Spleen (tissue), 11 donors: ENCODE data around the gene ATOH8. TPM values are rescaled to one million over a fixed set of nuclear protein-coding genes. Genes with fewer than 3 reads are reported as not detected.
"Not testable (repeated sequence)": the region's sequence is repeated elsewhere in the genome, so short reads cannot be mapped to it uniquely, and the experiment has no call there.

ENCODE experiments used
- DNase-seq: peaks from one replicate; pipeline ENCODE4 v3.0.0-alpha.2; 2020
- H3K27ac ChIP-seq, 8 donors: fragments of 200-600 bp; sonication (generic) in 7 of 8; 1 replicate in 4 of 8; 2 replicates in 4 of 8; pipeline versions ENCODE4 v1.5.0 to v1.8.0; 2016 to 2021; ENCODE audit warnings: inconsistent platforms in 4 of 8, mild to moderate bottlenecking in 4 of 8, moderate library complexity in 1 of 8
- H3K27me3 ChIP-seq, 7 donors: fragments of 200-600 bp; sonication (generic) in 6 of 7; replicated peaks in 1 of 7; 1 replicate in 4 of 7; 2 replicates in 3 of 7; pipeline versions ENCODE4 v1.5.0 to v1.8.0; 2016 to 2021; ENCODE audit warnings: inconsistent platforms in 3 of 7, mild to moderate bottlenecking in 1 of 7
- H3K36me3 ChIP-seq, 6 donors: fragments of 200-600 bp; sonication (generic) in 5 of 6; 1 replicate in 4 of 6; 2 replicates in 2 of 6; pipeline versions ENCODE4 v1.5.0 to v1.8.0; 2016 to 2021; ENCODE audit warnings: inconsistent platforms in 2 of 6
- H3K4me1 ChIP-seq, 6 donors: fragments of 200-600 bp; sonication (generic) in 5 of 6; 1 replicate in 3 of 6; 2 replicates in 3 of 6; pipeline versions ENCODE4 v1.5.0 to v1.8.0; 2016 to 2021; ENCODE audit warnings: inconsistent platforms in 3 of 6
- H3K4me3 ChIP-seq, 8 donors: fragments of 200-600 bp; sonication (generic) in 7 of 8; 1 replicate in 4 of 8; 2 replicates in 4 of 8; pipeline versions ENCODE4 v1.5.0 to v1.8.0; 2016 to 2021; ENCODE audit warnings: inconsistent platforms in 4 of 8, mild to moderate bottlenecking in 4 of 8, moderate library complexity in 2 of 8
- H3K9me3 ChIP-seq, 8 donors: fragments of 200-600 bp; sonication (generic) in 7 of 8; 1 replicate in 4 of 8; 2 replicates in 4 of 8; pipeline versions ENCODE4 v1.5.0 to v1.8.0; 2016 to 2021; ENCODE audit warnings: inconsistent platforms in 4 of 8
- POLR2A ChIP-seq, 3 donors: fragments of 450-650 bp; IDR thresholded peaks; one replicate each; pipeline ENCODE4 v1.5.1; 2017; ENCODE audit warnings: antibody characterized with exemption in 3 of 3, mild to moderate bottlenecking in 1 of 3
- POLR2AphosphoS5 ChIP-seq, 3 donors: sonication (generic); formaldehyde crosslinking; IDR thresholded peaks; one replicate each; pipeline ENCODE4 v1.5.1; 2017; ENCODE audit warnings: antibody characterized with exemption in 3 of 3
- WGBS, 5 donors: extraction: QIAGEN DNeasy Blood & Tissue Kit in 3 of 5; methylation state at CpG; one replicate each; pipeline versions ENCODE4 v1.1.5 to v1.1.7; 2013 to 2018; 5-methylcytosine and 5-hydroxymethylcytosine counted together
- intact Hi-C: fragments of 100-400 bp; cut with DNase I; formaldehyde crosslinking; loops from one replicate; pipeline ENCODE4 v1.15.0; 2023; ENCODE audit warnings: low total_unique reads
- polyA plus RNA-seq, 3 donors: library from polyadenylated mRNA; stranded (reverse); fragments of 200-250 nt; gene quantifications; one replicate each; pipeline ENCODE4 v1.2.1, GENCODE V29; 2013
- total RNA-seq, 7 donors: library from RNA; depleted of rRNA in 3 of 7; stranded (reverse); fragments of >200 nt in 3 of 7; fragmentation: NEBNext Ultra II Directional in 4 of 7; extraction: Animal tissue kit (Norgen Biotek cat#: 25700) in 4 of 7; gene quantifications; one replicate each; pipeline versions ENCODE4 v1.1.0 to v1.2.1, GENCODE V29; 2016 to 2021
- TF ChIP-seq, protein P1 (sequence below), 11 experiments: fragments of 200-600 bp in 7 of 11; fragments of 450-650 bp in 4 of 11; sonication (generic) in 4 of 11; IDR thresholded peaks in 8 of 11; conservative IDR thresholded peaks in 3 of 11; 1 replicate in 7 of 11; 2 replicates in 4 of 11; pipeline versions ENCODE4 v1.4.0 to v1.8.0; 2016 to 2021; ENCODE audit warnings: antibody characterized with exemption in 11 of 11, inconsistent platforms in 4 of 11, mild to moderate bottlenecking in 1 of 11
- donor health status: healthy with polysubstance abuse.
- donor health status: DM: no; HTN: no; CAD: no; lungs with moderate emphysema.
- donor health status: DM: no; HTN: no; CAD: no.
- donor health status: Bipolar disorder and iron deficiency.
- donor health status: healthy.
- donor health status: DM: no; HTN: no; CAD: no.
- donor health status: DM: yes; HTN: yes; CAD: no.

The ATOH8 gene
- total and polyA plus RNA-seq, 10 donors: 6.4 to 53.0 (median 17.4) TPM

DNA sequence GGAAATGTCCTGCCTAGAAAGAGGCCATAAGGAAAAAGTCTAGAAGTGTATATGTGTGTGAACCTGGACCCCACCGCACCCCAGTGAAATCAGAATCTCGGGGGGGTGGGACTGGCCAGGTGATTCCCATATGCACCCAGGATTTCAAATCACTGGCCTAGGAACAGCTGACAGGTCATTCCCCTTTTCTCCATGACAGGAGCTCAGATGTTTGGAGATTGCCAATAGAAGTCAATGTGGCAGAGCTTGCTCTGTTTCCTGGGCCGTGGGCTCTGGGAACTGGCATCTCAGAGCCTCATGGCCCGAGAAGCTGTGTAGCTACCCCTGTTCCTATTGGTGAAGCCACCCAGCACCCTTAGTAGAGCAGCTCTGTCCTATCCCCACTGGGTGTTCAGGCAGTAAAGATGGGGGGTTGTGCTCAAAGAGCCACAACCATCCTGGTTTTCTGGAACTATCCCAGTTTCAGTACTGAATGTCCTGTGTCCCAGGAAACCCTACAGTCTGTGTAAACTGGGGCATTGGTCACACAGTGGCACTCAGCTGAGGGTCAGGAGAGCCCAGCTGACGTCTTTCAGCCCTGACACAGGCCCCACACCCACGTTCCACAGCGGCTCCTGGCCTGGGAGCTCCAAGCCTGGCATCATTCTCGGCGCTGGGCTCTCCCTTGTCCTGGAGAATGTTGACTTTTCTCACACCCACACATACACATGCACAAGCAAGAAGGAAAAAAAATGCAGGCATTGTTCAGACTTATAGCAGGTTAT is 40.8 kb upstream of the ATOH8 start:
- intact Hi-C loops: no loop called here
- peaks cover 13 to 82% (median 53%) of the 10 kb centered on the region in 6 donors for H3K4me1 ChIP-seq
- peaks cover 0 to 15% (median 0%) of the 10 kb centered on the region in 7 donors for H3K27me3 ChIP-seq
- H3K27ac ChIP-seq: peak overlapping the region in 5 of 8 donors; percentile 32 to 91 (median 79)
- DNase-seq: no peak
- WGBS, 5 donors: 77 to 93% (median 85%) methylated on average over 9 of the region's 9 CpGs
- peak; percentile 54 to 75 (median 70) for TF ChIP-seq POLR2AphosphoS5 (IDR thresholded peaks at IDR 0.05)
- TF ChIP-seq, protein P1, sequence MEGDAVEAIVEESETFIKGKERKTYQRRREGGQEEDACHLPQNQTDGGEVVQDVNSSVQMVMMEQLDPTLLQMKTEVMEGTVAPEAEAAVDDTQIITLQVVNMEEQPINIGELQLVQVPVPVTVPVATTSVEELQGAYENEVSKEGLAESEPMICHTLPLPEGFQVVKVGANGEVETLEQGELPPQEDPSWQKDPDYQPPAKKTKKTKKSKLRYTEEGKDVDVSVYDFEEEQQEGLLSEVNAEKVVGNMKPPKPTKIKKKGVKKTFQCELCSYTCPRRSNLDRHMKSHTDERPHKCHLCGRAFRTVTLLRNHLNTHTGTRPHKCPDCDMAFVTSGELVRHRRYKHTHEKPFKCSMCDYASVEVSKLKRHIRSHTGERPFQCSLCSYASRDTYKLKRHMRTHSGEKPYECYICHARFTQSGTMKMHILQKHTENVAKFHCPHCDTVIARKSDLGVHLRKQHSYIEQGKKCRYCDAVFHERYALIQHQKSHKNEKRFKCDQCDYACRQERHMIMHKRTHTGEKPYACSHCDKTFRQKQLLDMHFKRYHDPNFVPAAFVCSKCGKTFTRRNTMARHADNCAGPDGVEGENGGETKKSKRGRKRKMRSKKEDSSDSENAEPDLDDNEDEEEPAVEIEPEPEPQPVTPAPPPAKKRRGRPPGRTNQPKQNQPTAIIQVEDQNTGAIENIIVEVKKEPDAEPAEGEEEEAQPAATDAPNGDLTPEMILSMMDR (IDR thresholded peaks at IDR 0.05 in 8 of 11, conservative IDR thresholded peaks at IDR 0.05 in 3 of 11): no peak
- no peaks in the 10 kb centered on the region for H3K36me3 ChIP-seq
- no peaks in the 10 kb centered on the region for H3K9me3 ChIP-seq
- no peak overlapping the region for H3K4me3 ChIP-seq

DNA sequence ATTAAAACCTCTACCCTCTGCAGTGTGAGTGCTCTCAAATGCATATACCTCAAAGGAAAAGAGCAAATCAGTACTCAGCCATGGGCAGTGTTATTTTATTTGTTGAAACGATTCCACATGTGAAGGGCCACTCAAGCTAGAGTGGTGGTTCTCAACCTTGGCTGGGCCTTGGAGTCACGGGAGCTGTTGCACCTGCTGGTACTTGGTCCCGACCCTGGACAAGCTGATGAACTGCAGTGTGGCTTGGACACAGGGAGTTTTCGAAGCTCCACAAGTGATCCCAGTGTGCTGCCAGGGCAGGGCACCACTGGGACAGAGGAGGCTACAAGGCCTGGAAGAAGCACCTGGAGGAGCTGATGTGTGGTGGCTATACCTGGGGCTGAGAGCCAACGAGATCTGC is 40.0 kb upstream of the ATOH8 start:
- intact Hi-C loops: no loop called here
- TF ChIP-seq, protein P1 (IDR thresholded peaks at IDR 0.05 in 8 of 11, conservative IDR thresholded peaks at IDR 0.05 in 3 of 11): no peak
- no peak for TF ChIP-seq POLR2A (IDR thresholded peaks at IDR 0.05)
- TF ChIP-seq POLR2AphosphoS5 (IDR thresholded peaks at IDR 0.05): no peak
- no peak for DNase-seq
- 86 to 95% (median 89%) methylated on average over 4 to 5 of the region's 5 CpGs for WGBS, 5 donors
- Histone ChIP-seq H3K27ac (peak overlapping the region in 2 of 8 donors; percentile 0 to 91), H3K4me1 (peaks cover 12 to 74% (median 47%) of the 10 kb centered on the region in 6 donors), H3K9me3 (no peaks in the 10 kb centered on the region), H3K36me3 (no peaks in the 10 kb centered on the region), H3K27me3 (peaks cover 0 to 15% (median 0%) of the 10 kb centered on the region in 7 donors), H3K4me3 (no peak overlapping the region)

DNA sequence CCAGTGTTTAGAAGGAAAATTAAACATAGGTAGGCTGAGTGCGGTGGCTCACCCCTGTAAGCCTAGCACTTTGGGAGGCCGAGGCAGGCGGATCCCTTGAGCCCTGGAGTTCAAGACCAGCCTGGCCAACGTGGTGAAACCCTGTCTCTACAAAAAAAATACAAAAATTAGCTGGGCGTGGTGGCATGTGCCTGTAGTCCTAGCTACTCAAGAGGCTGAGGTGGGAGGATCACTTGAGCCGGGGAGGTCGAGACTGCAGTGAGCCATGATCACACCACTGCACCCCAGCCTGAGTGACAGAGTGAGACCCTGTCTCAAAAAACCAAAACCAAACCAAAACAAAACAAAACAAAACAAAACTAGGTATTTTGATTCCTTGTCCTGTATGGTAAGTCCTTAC is 39.4 kb upstream of the ATOH8 start:
- 74 to 92% (median 87%) methylated on average over 7 of the region's 7 CpGs for WGBS, 5 donors

DNA sequence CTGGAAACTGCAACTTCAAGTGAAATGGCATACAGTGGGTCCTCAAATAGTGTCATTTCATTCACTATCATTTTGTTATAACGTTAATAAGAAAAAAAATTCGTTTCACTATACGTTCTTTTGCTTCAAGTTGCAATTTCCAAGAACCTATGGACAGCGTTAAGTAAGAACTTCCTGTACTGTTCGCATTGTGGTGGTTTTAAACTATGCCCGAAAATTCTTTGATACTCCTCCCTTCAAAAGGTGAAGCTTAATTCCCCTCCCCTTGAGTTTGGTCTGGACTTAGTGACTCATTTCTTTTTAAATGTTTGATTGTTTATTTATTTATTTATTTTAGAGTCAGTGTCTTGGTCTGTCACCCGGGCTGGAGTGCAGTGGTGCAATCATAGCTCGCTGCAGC is 39.0 kb upstream of the ATOH8 start:
- intact Hi-C loops: no loop called here
- TF ChIP-seq POLR2A (IDR thresholded peaks at IDR 0.05): no peak
- no peak for TF ChIP-seq POLR2AphosphoS5 (IDR thresholded peaks at IDR 0.05)
- TF ChIP-seq, protein P1 (IDR thresholded peaks at IDR 0.05 in 8 of 11, conservative IDR thresholded peaks at IDR 0.05 in 3 of 11): no peak
- no peak for DNase-seq
- Histone ChIP-seq H3K4me1 (peaks cover 10 to 67% (median 37%) of the 10 kb centered on the region in 6 donors), H3K27ac (peak overlapping the region in 2 of 8 donors; percentile 11 to 91), H3K9me3 (no peaks in the 10 kb centered on the region), H3K36me3 (no peaks in the 10 kb centered on the region), H3K27me3 (peaks cover 0 to 15% (median 0%) of the 10 kb centered on the region in 7 donors), H3K4me3 (no peak overlapping the region)
- WGBS, 5 donors: 36 to 61% (median 44%) methylated on average over 8 of the region's 8 CpGs

More for the DNA sequence above, 39.4 kb upstream of the ATOH8 start:
- H3K36me3 ChIP-seq, DNase-seq, H3K9me3 ChIP-seq, intact Hi-C loops, H3K4me3 ChIP-seq: not testable (repeated sequence)
- Histone ChIP-seq H3K4me1 (peaks cover 10 to 70% (median 41%) of the 10 kb centered on the region in 6 donors), H3K27ac (peak overlapping the region in 3 of 8 donors; percentile 0 to 91 (median 11)), H3K27me3 (peaks cover 0 to 15% (median 0%) of the 10 kb centered on the region in 7 donors)
